ENCODE results near the gene CDK8. TPM values are rescaled to one million over a fixed set of nuclear protein-coding genes. Genes with fewer than 3 reads are reported as not detected.

The CDK8 gene
- total RNA-seq, 4 donors from 2014 or later = 9.6 to 17.7 (median 13.7) TPM

- Histone ChIP-seq H3K27me3 (no peaks in the 10 kb centered on the region), H3K27ac (no peak overlapping the region), H3K4me1 (no peaks in the 10 kb centered on the region), H3K4me3 (no peak overlapping the region), H3K36me3 (no peaks in the 10 kb centered on the region), H3K9me3 (no peaks in the 10 kb centered on the region)
- no peak for TF ChIP-seq POLR2A (IDR thresholded peaks at IDR 0.05)
- TF ChIP-seq CTCF (IDR thresholded peaks at IDR 0.05) = no peak
- no peak for TF ChIP-seq EP300 (IDR thresholded peaks at IDR 0.05)
- no peak for DNase-seq (ENCODE audit: low spot score in 2 of 2)
These were observed 122.5 kb downstream of the CDK8 start for GRCh38 chr13:26376430-26376829.

DNA sequence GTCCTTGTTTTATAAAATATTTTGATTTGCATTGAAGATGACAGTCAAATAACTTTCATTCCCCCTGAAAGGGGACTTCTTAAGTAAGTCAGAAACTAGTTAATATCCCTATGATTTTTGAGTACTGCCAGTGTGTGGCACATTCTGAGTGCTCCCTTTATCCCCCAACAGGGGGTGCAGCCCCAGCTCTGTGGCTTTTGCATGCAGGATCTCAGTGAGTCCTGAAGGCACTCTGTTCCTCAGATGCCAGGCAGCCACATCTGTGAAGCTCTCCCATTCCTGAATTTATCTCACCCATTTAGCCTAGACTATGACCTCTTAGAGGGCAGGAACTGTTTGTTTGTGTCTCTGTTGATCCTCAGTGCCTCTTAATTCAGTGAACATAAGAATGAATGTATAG lies 123.1 kb downstream of the CDK8 start:
- no peak for DNase-seq (ENCODE audit: low spot score in 2 of 2)
- Histone ChIP-seq H3K9me3 (no peaks in the 10 kb centered on the region), H3K36me3 (no peaks in the 10 kb centered on the region), H3K4me3 (no peak overlapping the region), H3K27ac (no peak overlapping the region), H3K4me1 (no peaks in the 10 kb centered on the region), H3K27me3 (no peaks in the 10 kb centered on the region)
- TF ChIP-seq EP300 (IDR thresholded peaks at IDR 0.05) (no peak), POLR2A (IDR thresholded peaks at IDR 0.05) (no peak), CTCF (IDR thresholded peaks at IDR 0.05) (no peak)

DNA sequence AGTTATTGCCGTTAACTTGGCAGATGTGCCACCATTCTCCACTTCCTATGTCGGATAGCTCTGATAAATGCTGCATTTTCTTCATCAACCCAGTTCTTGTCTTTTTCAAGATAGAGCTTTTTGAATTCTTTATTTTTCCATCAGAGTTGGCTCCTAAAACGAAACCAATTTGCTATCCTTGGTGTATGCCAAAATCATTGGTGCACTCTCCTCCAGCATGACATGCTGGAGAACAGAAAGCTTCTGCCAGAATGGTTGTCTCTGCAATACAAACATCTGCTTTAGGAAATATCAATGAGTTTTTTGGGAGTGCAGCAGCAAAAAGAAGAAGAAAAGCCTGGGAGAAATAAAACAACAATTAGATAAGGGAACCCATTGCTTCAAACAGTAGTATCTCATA lies 124.2 kb downstream of the CDK8 start:
- WGBS, 2 donors = 88 to 92% methylated on average over 3 of the region's 3 CpGs
- DNase-seq (ENCODE audit: low spot score in 2 of 2) = no peak
- Histone ChIP-seq H3K4me1 (no peaks in the 10 kb centered on the region), H3K27ac (no peak overlapping the region), H3K9me3 (no peaks in the 10 kb centered on the region), H3K36me3 (no peaks in the 10 kb centered on the region), H3K4me3 (no peak overlapping the region), H3K27me3 (no peaks in the 10 kb centered on the region)
- TF ChIP-seq EP300 (IDR thresholded peaks at IDR 0.05) = no peak
- no peak for TF ChIP-seq POLR2A (IDR thresholded peaks at IDR 0.05)
- no peak for TF ChIP-seq CTCF (IDR thresholded peaks at IDR 0.05)

- no peak for TF ChIP-seq CTCF (IDR thresholded peaks at IDR 0.05)
- no peak for TF ChIP-seq POLR2A (IDR thresholded peaks at IDR 0.05)
- TF ChIP-seq EP300 (IDR thresholded peaks at IDR 0.05) = no peak
- no peaks in the 10 kb centered on the region for H3K36me3 ChIP-seq
- H3K4me1 ChIP-seq = no peaks in the 10 kb centered on the region
- no peaks in the 10 kb centered on the region for H3K9me3 ChIP-seq
- no peak overlapping the region for H3K27ac ChIP-seq
- DNase-seq (ENCODE audit: low spot score in 2 of 2) = no peak
- no peaks in the 10 kb centered on the region for H3K27me3 ChIP-seq
- no peak overlapping the region for H3K4me3 ChIP-seq
- WGBS, 2 donors = 93% methylated on average over 5 of the region's 5 CpGs
These were observed 125.9 kb downstream of the CDK8 start for GRCh38 chr13:26379831-26380230.

DNA sequence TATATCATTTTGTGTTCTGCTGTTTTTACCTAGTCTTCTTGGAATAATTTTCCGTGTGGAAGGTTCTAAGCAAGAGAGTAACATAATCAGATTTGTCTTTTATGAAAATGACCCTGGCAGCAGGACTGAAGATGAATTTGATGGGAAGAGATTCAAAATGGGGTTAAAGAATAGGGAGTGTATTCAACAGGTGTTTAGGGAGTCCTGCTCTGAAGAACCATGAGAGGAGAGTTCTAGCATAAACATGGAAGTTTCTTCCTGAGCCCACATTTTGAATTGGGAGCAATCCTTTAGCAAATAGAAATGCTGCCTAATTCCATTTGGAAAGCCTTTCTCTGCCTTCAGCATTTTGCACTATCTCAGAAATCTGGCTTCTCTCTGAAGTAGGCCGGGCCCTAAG lies 127.0 kb downstream of the CDK8 start:
- no peak for TF ChIP-seq POLR2A (IDR thresholded peaks at IDR 0.05)
- TF ChIP-seq EP300 (IDR thresholded peaks at IDR 0.05) = no peak
- TF ChIP-seq CTCF (IDR thresholded peaks at IDR 0.05) = no peak
- no peak for DNase-seq (ENCODE audit: low spot score in 2 of 2)
- Histone ChIP-seq H3K36me3 (peaks cover 0 to 7% (median 0%) of the 10 kb centered on the region in 3 donors), H3K27me3 (no peaks in the 10 kb centered on the region), H3K27ac (no peak overlapping the region), H3K9me3 (no peaks in the 10 kb centered on the region), H3K4me3 (no peak overlapping the region), H3K4me1 (no peaks in the 10 kb centered on the region)
- 81 to 86% methylated on average over 2 of the region's 2 CpGs for WGBS, 2 donors

Measured in tibial nerve (tissue), 4 donors.